HepG2 (cell line): ENCODE data around the gene EEFSEC. TPM values are rescaled to one million over a fixed set of nuclear protein-coding genes. Genes with fewer than 3 reads are reported as not detected.

Experiments
- ATAC-seq: fragments of 200-7000 bp; cut with Tn5 transposase; 3 replicates; pipeline ENCODE4 v1.9.1; 2020; ENCODE audit warnings: mild to moderate bottlenecking, moderate library complexity
- BruUV-seq: library from RNA; stranded (reverse); fragments of 400-500 nt; replicated peaks from 2 replicates; lab custom pipeline; 2021; lab: Mats Ljungman, UMichigan
- CTCF ChIA-PET: fragments of 300-600 bp; formaldehyde crosslinking; extraction: SDS; loops from one replicate; lab custom pipeline; 2021; ENCODE audit warnings: low total read pairs, inconsistent platforms, low intra/inter-chr PET ratio; lab: Yijun Ruan, JAX
- POLR2A ChIA-PET: fragments of 350-600 bp; sonication (Branson Sonifier 250); formaldehyde crosslinking; loops from one replicate; lab custom pipeline; 2020; ENCODE audit warnings: antibody characterized with exemption, inconsistent platforms; lab: Yijun Ruan, JAX
- DNase-seq: peaks from one replicate; pipeline ENCODE4 v3.0.0-alpha.2; 2015; ENCODE audit warnings: low spot score
- FAIRE-seq: peaks from 3 replicates; lab custom pipeline; 2011; peaks lifted over from hg19 to GRCh38; lab: Jason Lieb, UNC
- H2AFZ ChIP-seq: one replicate; pipeline ENCODE4 v1.6.1; 2011; ENCODE audit warnings: low read length, inconsistent platforms
- H3K27ac ChIP-seq: fragments of 300-600 bp; 3 replicates; pipeline ENCODE4 v1.8.0; 2011; ENCODE audit warnings: mixed run types, mild to moderate bottlenecking, mixed read lengths, low read length, inconsistent platforms; ENCODE audit not compliant: insufficient read depth; ENCODE audit errors: extremely low read length
- H3K27me3 ChIP-seq, 2 experiments: fragments of 200-600 bp in 1 of 2; 2 replicates in 1 of 2; 3 replicates in 1 of 2; pipeline versions ENCODE4 v1.6.0 to v1.8.0; 2011; ENCODE audit warnings: low read length in 2 of 2, mild to moderate bottlenecking in 2 of 2, moderate library complexity in 2 of 2, inconsistent platforms in 1 of 2; ENCODE audit not compliant: insufficient read depth in 2 of 2, control insufficient read depth in 1 of 2
- H3K36me3 ChIP-seq, 2 experiments: fragments of 200-600 bp in 1 of 2; replicated peaks in 1 of 2; 2 replicates in 1 of 2; 3 replicates in 1 of 2; pipeline versions ENCODE4 v1.5.1 to v1.8.0; 2011; ENCODE audit warnings: low read length in 2 of 2, inconsistent platforms in 1 of 2; ENCODE audit not compliant: insufficient read depth in 2 of 2, control insufficient read depth in 1 of 2
- H3K4me1 ChIP-seq: 2 replicates; pipeline ENCODE4 v1.5.1; 2012; ENCODE audit warnings: low read length, inconsistent platforms; ENCODE audit not compliant: insufficient read depth
- H3K4me2 ChIP-seq: 2 replicates; pipeline ENCODE4 v1.6.0; 2011; ENCODE audit warnings: low read depth, low read length, inconsistent platforms
- H3K4me3 ChIP-seq, 3 experiments: fragments of 200-600 bp in 1 of 3; sonication (generic), shearing (Covaris generic) in 1 of 3; replicated peaks in 1 of 3; 2 replicates each; pipeline ENCODE4 v1.5.1; 2011 to 2016; ENCODE audit warnings: low read length in 3 of 3, inconsistent platforms in 2 of 3, low read depth in 2 of 3, mild to moderate bottlenecking in 2 of 3, control low read depth in 1 of 3, mixed read lengths in 1 of 3; ENCODE audit not compliant: insufficient read depth in 1 of 3
- H3K79me2 ChIP-seq: one replicate; pipeline ENCODE4 v1.6.1; 2011; ENCODE audit warnings: low read length, inconsistent platforms; ENCODE audit not compliant: insufficient read depth
- H3K9ac ChIP-seq: 2 replicates; pipeline ENCODE4 v1.6.0; 2011; ENCODE audit warnings: mild to moderate bottlenecking, low read depth, low read length, inconsistent platforms; ENCODE audit not compliant: insufficient read depth
- H3K9me3 ChIP-seq: 2 replicates; pipeline ENCODE4 v1.5.1; 2012; ENCODE audit warnings: mild to moderate bottlenecking, low read length
- H4K20me1 ChIP-seq: 2 replicates; pipeline ENCODE4 v1.6.0; 2011; ENCODE audit warnings: inconsistent platforms, mild to moderate bottlenecking, low read length, moderate library complexity; ENCODE audit not compliant: insufficient read depth
- PITX1 ChIP-seq: sonication (generic); formaldehyde crosslinking; IDR thresholded peaks from 2 replicates; pipeline ENCODE4 v1.5.1; 2020; ENCODE audit warnings: mild to moderate bottlenecking, missing genetic modification reagents
- ZMYM4 ChIP-seq: sonication (generic); formaldehyde crosslinking; IDR thresholded peaks from 2 replicates; pipeline ENCODE4 v1.8.1; 2023; ENCODE audit warnings: mild to moderate bottlenecking, missing genetic modification reagents
- ZNF3 ChIP-seq: IDR thresholded peaks from 2 replicates; pipeline ENCODE4 v1.7.0; 2017; ENCODE audit warnings: inconsistent platforms
- WGBS: methylation state at CpG from one replicate; pipeline ENCODE4 v1.1.6; 2017; ENCODE audit warnings: low lambda C conversion rate; 5-methylcytosine and 5-hydroxymethylcytosine counted together
- in situ Hi-C: cut with HindIII; loops from 2 replicates; pipeline ENCODE4 v1.10.0; 2017; ENCODE audit warnings: low pct_unique_long_range_greater_than_20kb; ENCODE audit not compliant: extremely low pct_ligation_motif_present
- intact Hi-C: fragments of 100-400 bp; cut with micrococcal nuclease; formaldehyde crosslinking; loops from one replicate; pipeline ENCODE4 v1.10.0; 2022; ENCODE audit not compliant: unreplicated experiment
- polyA plus RNA-seq, 8 experiments: library from polyadenylated mRNA; depleted of rRNA in 3 of 8; stranded (reverse) in 7 of 8; unstranded in 1 of 8; fragments of >200 nt; fragmentation: Illumina TruSeq in 4 of 8; extraction: Trizol in 4 of 8; gene quantifications; 2 replicates each; pipeline versions ENCODE4 v1.2.1 to v1.2.3, GENCODE V29; 2011 to 2016; ENCODE audit warnings: low read depth in 4 of 8, missing spikeins in 1 of 8, mixed read lengths in 1 of 8; ENCODE audit not compliant: insufficient read depth in 1 of 8
- total RNA-seq, 5 experiments: library from RNA; depleted of rRNA; stranded (reverse); fragments of >200 nt; fragmentation: Illumina TruSeq; extraction: Trizol; gene quantifications; 2 replicates each; pipeline ENCODE4 v1.2.3, GENCODE V29; 2016; ENCODE audit warnings: low read depth in 1 of 5
- TF ChIP-seq, protein P1 (sequence below): sonication (generic); formaldehyde crosslinking; IDR thresholded peaks from 2 replicates; pipeline ENCODE4 v1.8.1; 2023; ENCODE audit warnings: mild to moderate bottlenecking, moderate library complexity, missing genetic modification reagents

EEFSEC gene
- total and polyA plus RNA-seq, 2 of the 13 experiments (the other 11 are each of a cell fraction or from before 2014, with no cell fraction given): 6.4 to 24.2 TPM

DNA sequence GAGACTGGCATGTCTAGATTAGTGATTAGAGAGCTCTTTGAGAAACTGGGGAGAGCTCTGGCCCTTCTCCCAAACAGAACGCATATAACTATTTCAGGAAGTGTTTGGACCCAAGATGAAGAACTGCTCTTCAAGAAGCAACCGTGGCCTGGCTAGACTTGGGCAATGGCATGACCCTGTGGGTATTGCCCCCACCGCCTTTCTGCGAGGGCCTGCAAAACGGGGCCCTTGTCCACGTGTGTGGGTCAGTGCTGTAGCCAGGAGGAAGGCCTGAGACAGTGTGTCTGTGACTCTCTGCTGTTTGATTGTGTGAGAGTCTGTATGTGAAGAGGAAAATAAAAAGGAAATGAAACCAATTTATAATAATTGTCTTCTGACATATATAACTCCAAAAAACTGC lies 42.5 kb downstream of the EEFSEC start:
- whole genome bisulfite sequencing: 97% methylated on average over 6 of the region's 6 CpGs
- BruUV-seq: no TSS peak

DNA sequence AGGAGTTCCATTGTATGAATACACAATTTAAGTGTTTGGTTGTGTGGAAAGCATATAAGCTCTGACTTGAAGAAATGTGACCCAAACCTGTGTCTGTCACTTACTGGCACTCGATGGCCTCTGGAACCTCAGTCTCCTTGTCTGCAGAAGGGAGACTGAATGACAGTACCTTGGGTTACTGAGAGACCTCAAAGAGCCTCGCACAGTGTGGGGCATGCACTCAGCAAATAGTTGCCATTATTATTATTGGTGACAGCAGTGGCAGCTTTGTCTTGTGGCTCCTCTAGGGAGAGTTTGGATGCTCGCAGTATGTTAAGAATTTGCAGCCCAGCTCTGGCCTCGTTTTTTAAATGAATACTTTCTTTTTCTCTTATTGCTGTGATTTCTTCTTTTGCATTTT lies 43.4 kb downstream of the EEFSEC start:
- Histone ChIP-seq H3K9ac (no peak overlapping the region), H3K4me3 (no peak overlapping the region), H2AFZ (no peak overlapping the region)
- CTCF ChIA-PET: no interaction called here
- TF ChIP-seq ZMYM4 (CRISPR knock-in tag) (no peak), ZNF3 (CRISPR knock-in tag) (no peak)
- TF ChIP-seq, all 625 proteins: peak for 0
- FAIRE-seq (no peak), ATAC-seq (no peak), DNase-seq (no peak)
- peaks cover 10% of the 10 kb centered on the region for H3K79me2 ChIP-seq
- 96% methylated on average over 4 of the region's 4 CpGs for WGBS
- POLR2A ChIA-PET: no interaction called here
- intact Hi-C loops (no loop called here), in situ Hi-C loops (no loop called here)
- H3K27ac ChIP-seq: no peak overlapping the region
- peaks cover 5 to 13% of the 10 kb centered on the region in 2 experiments; a peak in 3 of 5 replicates for H3K36me3 ChIP-seq
- H3K4me2 ChIP-seq: no peak overlapping the region
- H3K9me3 ChIP-seq: no peaks in the 10 kb centered on the region
- H3K27me3 ChIP-seq: no peaks in the 10 kb centered on the region
- H4K20me1 ChIP-seq: no peaks in the 10 kb centered on the region; the same call in 1 of the 2 replicates
- H3K4me1 ChIP-seq: peaks cover 32% of the 10 kb centered on the region
- BruUV-seq: no TSS peak

More for the DNA sequence above, 42.5 kb downstream of the EEFSEC start:
- in situ Hi-C loops (no loop called here), intact Hi-C loops (no loop called here)
- DNase-seq: no peak
- Histone ChIP-seq H3K9ac (no peak overlapping the region), H4K20me1 (no peaks in the 10 kb centered on the region; the same call in 1 of the 2 replicates), H3K27me3 (no peaks in the 10 kb centered on the region), H3K27ac (no peak overlapping the region), H3K9me3 (no peaks in the 10 kb centered on the region), H3K4me1 (peaks cover 32% of the 10 kb centered on the region), H3K36me3 (peaks cover 5 to 13% of the 10 kb centered on the region in 2 experiments; a peak in 3 of 5 replicates), H2AFZ (no peak overlapping the region), H3K4me3 (no peak overlapping the region), H3K4me2 (no peak overlapping the region), H3K79me2 (peaks cover 10% of the 10 kb centered on the region)
- ATAC-seq: no peak
- FAIRE-seq: no peak
- POLR2A ChIA-PET: no interaction called here
- CTCF ChIA-PET: no interaction called here
- TF ChIP-seq PITX1: no peak
- TF ChIP-seq, protein P1, sequence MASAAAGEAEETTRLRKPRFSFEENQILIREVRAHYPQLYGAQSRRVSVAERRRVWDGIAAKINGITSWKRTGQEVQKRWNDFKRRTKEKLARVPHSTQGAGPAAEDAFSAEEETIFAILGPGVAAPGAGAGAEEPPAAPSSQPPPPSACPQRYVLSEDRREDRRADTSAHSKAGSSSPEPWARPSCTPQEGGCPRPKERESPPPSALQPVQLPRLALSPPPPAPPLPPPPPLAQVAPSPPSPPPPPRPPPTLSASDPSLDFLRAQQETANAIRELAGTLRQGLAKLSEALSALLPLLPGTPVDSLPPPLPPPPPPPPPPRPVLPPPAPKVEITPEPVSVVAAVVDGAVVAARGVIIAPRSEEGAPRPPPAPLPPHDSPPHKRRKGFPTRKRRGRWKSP (CRISPR knock-in tag): no peak
